HepG2 (cell line): ENCODE measurements around the gene PPP1R1A. TPM values are rescaled to one million over a fixed set of nuclear protein-coding genes. Genes with fewer than 3 reads are reported as not detected.

Source experiments
- ATAC-seq: fragments of 200-7000 bp; cut with Tn5 transposase; 3 replicates; pipeline ENCODE4 v1.9.1; 2020; ENCODE audit warnings: mild to moderate bottlenecking, moderate library complexity
- BruUV-seq: library from RNA; stranded (reverse); fragments of 400-500 nt; replicated peaks from 2 replicates; lab custom pipeline; 2021; lab: Mats Ljungman, UMichigan
- CTCF ChIA-PET: fragments of 300-600 bp; formaldehyde crosslinking; extraction: SDS; loops from one replicate; lab custom pipeline; 2021; ENCODE audit warnings: low total read pairs, inconsistent platforms, low intra/inter-chr PET ratio; lab: Yijun Ruan, JAX
- POLR2A ChIA-PET: fragments of 350-600 bp; sonication (Branson Sonifier 250); formaldehyde crosslinking; loops from one replicate; lab custom pipeline; 2020; ENCODE audit warnings: antibody characterized with exemption, inconsistent platforms; lab: Yijun Ruan, JAX
- DNase-seq: peaks from one replicate; pipeline ENCODE4 v3.0.0-alpha.2; 2015; ENCODE audit warnings: low spot score
- FAIRE-seq: peaks from 3 replicates; lab custom pipeline; 2011; peaks lifted over from hg19 to GRCh38; lab: Jason Lieb, UNC
- H2AFZ ChIP-seq: one replicate; pipeline ENCODE4 v1.6.1; 2011; ENCODE audit warnings: low read length, inconsistent platforms
- H3K27ac ChIP-seq: fragments of 300-600 bp; 3 replicates; pipeline ENCODE4 v1.8.0; 2011; ENCODE audit warnings: mixed run types, mild to moderate bottlenecking, mixed read lengths, low read length, inconsistent platforms; ENCODE audit not compliant: insufficient read depth; ENCODE audit errors: extremely low read length
- H3K27me3 ChIP-seq, 2 experiments: fragments of 200-600 bp in 1 of 2; 2 replicates in 1 of 2; 3 replicates in 1 of 2; pipeline versions ENCODE4 v1.6.0 to v1.8.0; 2011; ENCODE audit warnings: low read length in 2 of 2, mild to moderate bottlenecking in 2 of 2, moderate library complexity in 2 of 2, inconsistent platforms in 1 of 2; ENCODE audit not compliant: insufficient read depth in 2 of 2, control insufficient read depth in 1 of 2
- H3K36me3 ChIP-seq, 2 experiments: fragments of 200-600 bp in 1 of 2; replicated peaks in 1 of 2; 2 replicates in 1 of 2; 3 replicates in 1 of 2; pipeline versions ENCODE4 v1.5.1 to v1.8.0; 2011; ENCODE audit warnings: low read length in 2 of 2, inconsistent platforms in 1 of 2; ENCODE audit not compliant: insufficient read depth in 2 of 2, control insufficient read depth in 1 of 2
- H3K4me1 ChIP-seq: 2 replicates; pipeline ENCODE4 v1.5.1; 2012; ENCODE audit warnings: low read length, inconsistent platforms; ENCODE audit not compliant: insufficient read depth
- H3K4me2 ChIP-seq: 2 replicates; pipeline ENCODE4 v1.6.0; 2011; ENCODE audit warnings: low read depth, low read length, inconsistent platforms
- H3K4me3 ChIP-seq, 3 experiments: fragments of 200-600 bp in 1 of 3; sonication (generic), shearing (Covaris generic) in 1 of 3; replicated peaks in 1 of 3; 2 replicates each; pipeline ENCODE4 v1.5.1; 2011 to 2016; ENCODE audit warnings: low read length in 3 of 3, inconsistent platforms in 2 of 3, low read depth in 2 of 3, mild to moderate bottlenecking in 2 of 3, control low read depth in 1 of 3, mixed read lengths in 1 of 3; ENCODE audit not compliant: insufficient read depth in 1 of 3
- H3K79me2 ChIP-seq: one replicate; pipeline ENCODE4 v1.6.1; 2011; ENCODE audit warnings: low read length, inconsistent platforms; ENCODE audit not compliant: insufficient read depth
- H3K9ac ChIP-seq: 2 replicates; pipeline ENCODE4 v1.6.0; 2011; ENCODE audit warnings: mild to moderate bottlenecking, low read depth, low read length, inconsistent platforms; ENCODE audit not compliant: insufficient read depth
- H3K9me3 ChIP-seq: 2 replicates; pipeline ENCODE4 v1.5.1; 2012; ENCODE audit warnings: mild to moderate bottlenecking, low read length
- H4K20me1 ChIP-seq: 2 replicates; pipeline ENCODE4 v1.6.0; 2011; ENCODE audit warnings: inconsistent platforms, mild to moderate bottlenecking, low read length, moderate library complexity; ENCODE audit not compliant: insufficient read depth
- NCOA1 ChIP-seq: sonication (generic); formaldehyde crosslinking; IDR thresholded peaks from 2 replicates; pipeline ENCODE4 v1.9.0; 2021; ENCODE audit warnings: missing genetic modification reagents
- SCMH1 ChIP-seq: sonication (generic); formaldehyde crosslinking; IDR thresholded peaks from 2 replicates; pipeline ENCODE4 v1.9.0; 2021; ENCODE audit warnings: missing genetic modification reagents, mild to moderate bottlenecking, borderline replicate concordance
- TAF15 ChIP-seq: fragments of 200-400 bp; formaldehyde crosslinking; IDR thresholded peaks from one replicate; pipeline ENCODE4 v1.6.1; 2018; ENCODE audit warnings: mild to moderate bottlenecking, low read depth, low read length; ENCODE audit not compliant: poor library complexity, severe bottlenecking
- ZNF10 ChIP-seq: sonication (generic); formaldehyde crosslinking; IDR thresholded peaks from 2 replicates; pipeline ENCODE4 v1.4.0; 2020; ENCODE audit warnings: mild to moderate bottlenecking, low read depth, missing genetic modification reagents, borderline replicate concordance
- ZNF20 ChIP-seq: sonication (generic); formaldehyde crosslinking; IDR thresholded peaks from 2 replicates; pipeline ENCODE4 v1.4.0; 2020; ENCODE audit warnings: mild to moderate bottlenecking, moderate library complexity, missing genetic modification reagents
- ZNF790 ChIP-seq: sonication (generic); formaldehyde crosslinking; IDR thresholded peaks from 2 replicates; pipeline ENCODE4 v1.8.0; 2022; ENCODE audit warnings: missing genetic modification reagents, mild to moderate bottlenecking, borderline replicate concordance
- WGBS: methylation state at CpG from one replicate; pipeline ENCODE4 v1.1.6; 2017; ENCODE audit warnings: low lambda C conversion rate; 5-methylcytosine and 5-hydroxymethylcytosine counted together
- in situ Hi-C: cut with HindIII; loops from 2 replicates; pipeline ENCODE4 v1.10.0; 2017; ENCODE audit warnings: low pct_unique_long_range_greater_than_20kb; ENCODE audit not compliant: extremely low pct_ligation_motif_present
- intact Hi-C: fragments of 100-400 bp; cut with micrococcal nuclease; formaldehyde crosslinking; loops from one replicate; pipeline ENCODE4 v1.10.0; 2022; ENCODE audit not compliant: unreplicated experiment
- polyA plus RNA-seq, 8 experiments: library from polyadenylated mRNA; depleted of rRNA in 3 of 8; stranded (reverse) in 7 of 8; unstranded in 1 of 8; fragments of >200 nt; fragmentation: Illumina TruSeq in 4 of 8; extraction: Trizol in 4 of 8; gene quantifications; 2 replicates each; pipeline versions ENCODE4 v1.2.1 to v1.2.3, GENCODE V29; 2011 to 2016; ENCODE audit warnings: low read depth in 4 of 8, missing spikeins in 1 of 8, mixed read lengths in 1 of 8; ENCODE audit not compliant: insufficient read depth in 1 of 8
- total RNA-seq, 5 experiments: library from RNA; depleted of rRNA; stranded (reverse); fragments of >200 nt; fragmentation: Illumina TruSeq; extraction: Trizol; gene quantifications; 2 replicates each; pipeline ENCODE4 v1.2.3, GENCODE V29; 2016; ENCODE audit warnings: low read depth in 1 of 5
- TF ChIP-seq, protein P1 (sequence below): sonication (generic); formaldehyde crosslinking; IDR thresholded peaks from 2 replicates; pipeline ENCODE4 v1.8.0; 2023; ENCODE audit warnings: mild to moderate bottlenecking, missing genetic modification reagents
- TF ChIP-seq, protein P2 (sequence below): sonication (generic); formaldehyde crosslinking; IDR thresholded peaks from 2 replicates; pipeline ENCODE4 v1.4.0; 2020; ENCODE audit warnings: missing genetic modification reagents
- TF ChIP-seq, protein P3 (sequence below): sonication (generic); formaldehyde crosslinking; IDR thresholded peaks from 2 replicates; pipeline ENCODE4 v1.4.0; 2020; ENCODE audit warnings: missing genetic modification reagents

PPP1R1A gene
- total and polyA plus RNA-seq, 2 of the 13 experiments (the other 11 are each of a cell fraction or from before 2014, with no cell fraction given): 0.20 TPM; not detected in 1

DNA sequence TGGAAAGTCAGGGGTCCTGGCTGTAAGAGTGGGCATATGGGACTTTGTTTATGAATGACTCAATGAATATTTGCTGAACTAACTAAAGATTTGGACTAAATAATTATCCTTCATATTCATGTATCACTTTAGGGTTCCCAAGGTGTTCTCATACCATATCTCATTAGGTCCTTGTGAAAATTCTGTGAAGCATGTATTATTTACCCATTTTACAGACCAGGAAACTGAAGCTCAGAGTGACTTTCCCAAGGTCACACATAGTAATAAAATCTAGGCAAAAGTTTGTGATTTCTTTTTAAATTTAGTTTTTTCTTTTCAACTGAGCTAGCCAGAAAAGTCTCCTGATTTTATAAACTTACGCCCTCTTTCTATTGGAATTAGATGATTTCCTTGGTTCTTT, 29.7 kb downstream of the PPP1R1A start (continued):
- TF ChIP-seq, protein P1, sequence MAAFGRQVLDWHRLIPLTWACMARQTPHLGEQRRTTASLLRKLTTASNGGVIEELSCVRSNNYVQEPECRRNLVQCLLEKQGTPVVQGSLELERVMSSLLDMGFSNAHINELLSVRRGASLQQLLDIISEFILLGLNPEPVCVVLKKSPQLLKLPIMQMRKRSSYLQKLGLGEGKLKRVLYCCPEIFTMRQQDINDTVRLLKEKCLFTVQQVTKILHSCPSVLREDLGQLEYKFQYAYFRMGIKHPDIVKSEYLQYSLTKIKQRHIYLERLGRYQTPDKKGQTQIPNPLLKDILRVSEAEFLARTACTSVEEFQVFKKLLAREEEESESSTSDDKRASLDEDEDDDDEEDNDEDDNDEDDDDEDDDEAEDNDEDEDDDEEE (CRISPR knock-in tag): no peak
- TF ChIP-seq TAF15 (no peak), ZNF10 (CRISPR knock-in tag) (no peak), NCOA1 (CRISPR knock-in tag) (no peak), ZNF20 (no peak), SCMH1 (CRISPR knock-in tag) (no peak)
- TF ChIP-seq, protein P2, sequence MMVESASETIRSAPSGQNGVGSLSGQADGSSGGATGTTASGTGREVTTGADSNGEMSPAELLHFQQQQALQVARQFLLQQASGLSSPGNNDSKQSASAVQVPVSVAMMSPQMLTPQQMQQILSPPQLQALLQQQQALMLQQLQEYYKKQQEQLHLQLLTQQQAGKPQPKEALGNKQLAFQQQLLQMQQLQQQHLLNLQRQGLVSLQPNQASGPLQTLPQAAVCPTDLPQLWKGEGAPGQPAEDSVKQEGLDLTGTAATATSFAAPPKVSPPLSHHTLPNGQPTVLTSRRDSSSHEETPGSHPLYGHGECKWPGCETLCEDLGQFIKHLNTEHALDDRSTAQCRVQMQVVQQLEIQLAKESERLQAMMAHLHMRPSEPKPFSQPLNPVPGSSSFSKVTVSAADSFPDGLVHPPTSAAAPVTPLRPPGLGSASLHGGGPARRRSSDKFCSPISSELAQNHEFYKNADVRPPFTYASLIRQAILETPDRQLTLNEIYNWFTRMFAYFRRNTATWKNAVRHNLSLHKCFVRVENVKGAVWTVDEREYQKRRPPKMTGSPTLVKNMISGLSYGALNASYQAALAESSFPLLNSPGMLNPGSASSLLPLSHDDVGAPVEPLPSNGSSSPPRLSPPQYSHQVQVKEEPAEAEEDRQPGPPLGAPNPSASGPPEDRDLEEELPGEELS: no peak

DNA sequence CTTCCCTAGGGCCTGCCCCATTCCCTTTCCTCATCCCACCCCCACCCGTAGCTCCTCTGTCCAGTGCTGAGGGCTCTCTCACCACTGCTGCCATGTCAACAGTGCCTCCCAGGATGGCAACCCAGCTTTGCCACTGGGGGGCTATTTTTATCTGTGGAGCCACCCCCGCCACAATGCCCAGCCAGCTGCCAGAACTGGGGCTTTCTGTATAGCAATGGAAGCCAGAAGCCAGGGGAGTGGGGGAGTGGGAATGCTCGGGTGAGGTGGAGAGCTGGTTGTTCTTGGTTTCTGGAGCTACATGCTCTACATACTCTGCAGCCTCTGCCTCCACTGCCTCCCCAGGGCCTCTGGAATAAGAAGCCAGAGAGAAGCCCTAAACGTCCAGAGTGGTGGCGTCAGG, 30.1 kb downstream of the PPP1R1A start:
- no peak for DNase-seq
- Histone ChIP-seq H3K4me2 (no peak overlapping the region), H3K36me3 (no peaks in the 10 kb centered on the region), H2AFZ (no peak overlapping the region), H3K27me3 (peaks cover 5 to 27% of the 10 kb centered on the region in 2 experiments; a peak in 4 of 5 replicates), H3K27ac (no peak overlapping the region), H3K79me2 (no peaks in the 10 kb centered on the region), H3K9me3 (no peaks in the 10 kb centered on the region), H4K20me1 (no peaks in the 10 kb centered on the region), H3K9ac (no peak overlapping the region), H3K4me1 (no peaks in the 10 kb centered on the region), H3K4me3 (no peak overlapping the region)
- FAIRE-seq: no peak
- 2% methylated on average over 5 of the region's 5 CpGs for WGBS
- intact Hi-C loops: no loop called here
- TF ChIP-seq ZNF790 (CRISPR knock-in tag): no peak
- TF ChIP-seq, protein P3, sequence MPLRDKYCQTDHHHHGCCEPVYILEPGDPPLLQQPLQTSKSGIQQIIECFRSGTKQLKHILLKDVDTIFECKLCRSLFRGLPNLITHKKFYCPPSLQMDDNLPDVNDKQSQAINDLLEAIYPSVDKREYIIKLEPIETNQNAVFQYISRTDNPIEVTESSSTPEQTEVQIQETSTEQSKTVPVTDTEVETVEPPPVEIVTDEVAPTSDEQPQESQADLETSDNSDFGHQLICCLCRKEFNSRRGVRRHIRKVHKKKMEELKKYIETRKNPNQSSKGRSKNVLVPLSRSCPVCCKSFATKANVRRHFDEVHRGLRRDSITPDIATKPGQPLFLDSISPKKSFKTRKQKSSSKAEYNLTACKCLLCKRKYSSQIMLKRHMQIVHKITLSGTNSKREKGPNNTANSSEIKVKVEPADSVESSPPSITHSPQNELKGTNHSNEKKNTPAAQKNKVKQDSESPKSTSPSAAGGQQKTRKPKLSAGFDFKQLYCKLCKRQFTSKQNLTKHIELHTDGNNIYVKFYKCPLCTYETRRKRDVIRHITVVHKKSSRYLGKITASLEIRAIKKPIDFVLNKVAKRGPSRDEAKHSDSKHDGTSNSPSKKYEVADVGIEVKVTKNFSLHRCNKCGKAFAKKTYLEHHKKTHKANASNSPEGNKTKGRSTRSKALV: no peak
- in situ Hi-C loops: no loop called here
- ChIA-PET POLR2A (no interaction called here), CTCF (no interaction called here)
- no peak for ATAC-seq
- BruUV-seq: no TSS peak
